ENCODE results near the gene ZNF649. TPM values are rescaled to one million over a fixed set of nuclear protein-coding genes. Genes with fewer than 3 reads are reported as not detected.

The ZNF649 gene
- total RNA-seq, 4 donors from 2014 or later = 10.1 to 16.0 (median 12.9) TPM

DNA sequence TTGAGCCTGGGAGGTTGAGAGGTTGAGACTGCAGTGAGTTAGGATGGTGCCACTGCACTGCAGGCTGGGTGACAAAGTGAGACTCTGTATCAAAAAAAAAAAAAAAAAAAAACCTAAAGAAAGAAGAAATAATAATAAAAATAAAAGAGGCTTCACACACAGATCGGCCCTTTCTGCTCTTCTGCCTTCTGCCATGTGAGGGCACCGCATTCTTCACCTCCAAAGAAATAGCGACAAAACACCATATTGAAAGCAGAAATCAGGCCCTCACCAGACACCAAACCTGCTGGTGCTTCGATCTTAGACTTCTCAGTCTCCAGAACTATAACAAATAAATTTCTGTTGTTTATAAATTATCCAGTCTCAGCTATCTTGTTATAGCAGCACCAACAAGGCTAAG is 3.0 kb downstream of the ZNF649 start:
- 83 to 91% methylated on average over 4 of the region's 4 CpGs for WGBS, 2 donors (ENCODE audit: low coverage in 1 of 2)
- TF ChIP-seq POLR2AphosphoS5 (IDR thresholded peaks at IDR 0.05) = no peak
- no peak for TF ChIP-seq POLR2A (IDR thresholded peaks at IDR 0.05)
- TF ChIP-seq EP300 (IDR thresholded peaks at IDR 0.05) = no peak
- TF ChIP-seq, protein P1, sequence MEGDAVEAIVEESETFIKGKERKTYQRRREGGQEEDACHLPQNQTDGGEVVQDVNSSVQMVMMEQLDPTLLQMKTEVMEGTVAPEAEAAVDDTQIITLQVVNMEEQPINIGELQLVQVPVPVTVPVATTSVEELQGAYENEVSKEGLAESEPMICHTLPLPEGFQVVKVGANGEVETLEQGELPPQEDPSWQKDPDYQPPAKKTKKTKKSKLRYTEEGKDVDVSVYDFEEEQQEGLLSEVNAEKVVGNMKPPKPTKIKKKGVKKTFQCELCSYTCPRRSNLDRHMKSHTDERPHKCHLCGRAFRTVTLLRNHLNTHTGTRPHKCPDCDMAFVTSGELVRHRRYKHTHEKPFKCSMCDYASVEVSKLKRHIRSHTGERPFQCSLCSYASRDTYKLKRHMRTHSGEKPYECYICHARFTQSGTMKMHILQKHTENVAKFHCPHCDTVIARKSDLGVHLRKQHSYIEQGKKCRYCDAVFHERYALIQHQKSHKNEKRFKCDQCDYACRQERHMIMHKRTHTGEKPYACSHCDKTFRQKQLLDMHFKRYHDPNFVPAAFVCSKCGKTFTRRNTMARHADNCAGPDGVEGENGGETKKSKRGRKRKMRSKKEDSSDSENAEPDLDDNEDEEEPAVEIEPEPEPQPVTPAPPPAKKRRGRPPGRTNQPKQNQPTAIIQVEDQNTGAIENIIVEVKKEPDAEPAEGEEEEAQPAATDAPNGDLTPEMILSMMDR (IDR thresholded peaks at IDR 0.05) = no peak
- H3K9me3 ChIP-seq = peaks cover 0 to 36% (median 0%) of the 10 kb centered on the region in 3 donors
- no peak for ATAC-seq
- H3K4me1 ChIP-seq = peaks cover 0 to 16% (median 0%) of the 10 kb centered on the region in 3 donors
- peaks cover 7 to 55% of the 10 kb centered on the region in 2 donors for H3K36me3 ChIP-seq
- H3K27me3 ChIP-seq = peaks cover 9% of the 10 kb centered on the region
- no peak overlapping the region for H3K4me3 ChIP-seq
- no peak overlapping the region for H3K27ac ChIP-seq

DNA sequence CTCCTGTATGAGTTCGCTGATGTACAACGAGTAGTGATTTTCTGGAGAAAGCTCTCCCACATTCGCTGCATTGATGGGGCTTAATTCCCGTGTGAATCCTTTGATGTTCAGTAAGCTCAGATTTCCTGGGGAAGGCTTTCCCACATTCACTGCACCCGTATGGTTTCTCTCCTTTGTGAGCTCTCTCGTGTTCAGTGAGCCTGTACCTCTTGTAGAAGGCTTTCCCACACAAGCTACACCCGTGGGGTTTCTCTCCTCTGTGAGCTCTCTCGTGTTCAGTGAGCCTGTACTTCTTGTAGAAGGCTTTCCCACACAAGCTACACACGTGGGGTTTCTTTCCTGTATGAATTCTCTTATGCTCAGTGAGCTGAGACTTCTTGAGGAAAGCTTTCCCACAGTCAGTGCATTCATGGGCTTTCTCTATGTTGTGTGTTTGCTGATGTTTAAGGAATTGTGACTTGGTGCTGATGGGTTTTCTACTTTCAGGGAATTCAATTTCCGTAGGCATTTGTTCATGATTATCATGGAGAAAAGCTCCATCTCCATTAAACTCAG is 13.5 kb downstream of the ZNF649 start:
- Histone ChIP-seq H3K9me3 (peaks cover 0 to 79% (median 14%) of the 10 kb centered on the region in 3 donors), H3K4me3 (no peak overlapping the region), H3K27ac (no peak overlapping the region), H3K27me3 (no peaks in the 10 kb centered on the region), H3K4me1 (peaks cover 0 to 9% (median 0%) of the 10 kb centered on the region in 3 donors), H3K36me3 (peaks cover 24 to 78% of the 10 kb centered on the region in 2 donors)
- no peak for ATAC-seq
- TF ChIP-seq POLR2A (IDR thresholded peaks at IDR 0.05) = no peak
- TF ChIP-seq, protein P1 (IDR thresholded peaks at IDR 0.05) = no peak
- TF ChIP-seq POLR2AphosphoS5 (IDR thresholded peaks at IDR 0.05) = no peak
- no peak for TF ChIP-seq EP300 (IDR thresholded peaks at IDR 0.05)
- WGBS, 2 donors (ENCODE audit: low coverage in 1 of 2) = 92 to 96% methylated on average over 7 to 10 of the region's 10 CpGs

DNA sequence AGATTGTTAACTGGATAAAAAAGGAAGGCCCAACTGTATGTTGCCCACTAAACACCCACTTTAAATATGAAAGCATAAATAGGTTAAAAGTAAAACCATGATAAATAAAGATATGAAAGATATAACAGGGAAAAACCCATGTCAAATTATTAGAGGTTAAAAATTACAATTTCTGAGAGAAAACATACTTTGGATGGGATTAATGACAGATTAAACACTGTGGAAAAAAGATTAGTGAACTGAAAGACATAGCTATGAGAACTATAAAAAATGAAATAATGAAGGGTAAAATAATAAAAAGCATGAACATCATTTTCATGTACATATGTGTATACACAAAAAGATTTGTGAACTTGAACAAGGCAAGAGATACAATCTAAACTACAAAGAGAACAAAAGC is 14.9 kb downstream of the ZNF649 start:
- Histone ChIP-seq H3K27ac (no peak overlapping the region), H3K4me1 (peaks cover 0 to 10% (median 0%) of the 10 kb centered on the region in 3 donors), H3K4me3 (no peak overlapping the region), H3K9me3 (peaks cover 0 to 69% (median 14%) of the 10 kb centered on the region in 3 donors), H3K36me3 (peaks cover 19 to 65% of the 10 kb centered on the region in 2 donors), H3K27me3 (no peaks in the 10 kb centered on the region)
- ATAC-seq = no peak
- TF ChIP-seq POLR2AphosphoS5 (IDR thresholded peaks at IDR 0.05) (no peak), EP300 (IDR thresholded peaks at IDR 0.05) (no peak)
- TF ChIP-seq, protein P1 (IDR thresholded peaks at IDR 0.05) = no peak

DNA sequence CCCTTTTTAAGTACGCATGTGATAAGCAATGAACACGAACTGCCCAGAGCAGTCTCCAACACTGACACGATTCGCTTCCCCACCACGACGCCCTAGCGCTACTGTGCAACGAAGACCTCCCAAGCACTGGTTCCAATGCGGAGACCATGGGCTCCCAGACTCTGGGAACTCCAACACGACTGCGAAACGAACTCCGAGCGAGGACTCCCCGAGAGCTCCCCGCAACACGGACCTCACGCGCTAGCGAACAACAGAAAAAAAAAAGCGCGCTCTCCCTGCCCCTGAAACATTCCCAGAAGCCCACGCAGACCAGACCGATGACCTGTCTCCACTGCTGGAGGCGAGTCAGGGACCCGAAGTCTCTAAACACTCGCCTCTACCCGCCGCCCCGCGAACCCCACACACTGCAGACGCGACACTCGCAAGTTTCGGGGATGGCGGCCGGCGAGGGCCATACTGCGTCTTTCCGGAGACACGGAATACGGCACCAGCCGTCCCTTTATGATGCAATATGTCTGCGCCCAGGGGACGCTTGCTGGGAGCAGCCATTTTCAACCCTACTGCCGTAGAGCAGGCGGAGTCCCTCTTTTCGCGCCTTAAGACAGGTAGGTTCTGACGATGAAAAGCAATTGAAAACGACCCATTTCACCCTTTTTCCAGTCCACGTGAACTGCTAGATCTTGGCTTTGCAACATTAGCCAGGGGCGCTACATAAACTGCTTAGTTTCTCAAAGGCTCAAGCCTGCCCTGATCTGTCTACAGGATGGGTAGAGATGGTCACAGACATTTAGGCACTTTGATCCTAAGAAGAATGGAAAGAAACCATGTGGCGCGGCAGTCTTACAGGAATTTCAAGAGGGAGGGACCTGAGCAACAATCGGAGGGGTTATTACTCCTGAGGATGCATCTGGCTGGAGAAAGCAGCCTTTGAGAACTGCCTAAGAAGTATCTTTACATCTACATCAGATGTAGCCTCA is 17.0 kb downstream of the ZNF649 start, which contains the start of gene ZNF577:
Gene ZNF577, minus strand, starts transcription at position 430 of the 977 bp plus-strand sequence. CDS start 7,569 bp downstream, outside the sequence.
- Histone ChIP-seq H3K27ac (peak within 1 kb of the TSS; percentile 58 to 85 (median 78)), H3K4me3 (peak within 1 kb of the TSS; percentile 61 to 90), H3K9me3 (peaks cover 0 to 48% (median 14%) of the 10 kb centered on the region in 3 donors), H3K4me1 (peaks cover 0 to 10% (median 0%) of the 10 kb centered on the region in 3 donors), H3K27me3 (no peaks in the 10 kb centered on the region), H3K36me3 (peaks cover 9 to 44% of the 10 kb centered on the region in 2 donors)
- peak; percentile 94 for ATAC-seq
- WGBS, 2 donors (ENCODE audit: low coverage in 1 of 2) = 0 to 7% methylated on average over 19 to 20 of the region's 56 CpGs
- TF ChIP-seq POLR2A (IDR thresholded peaks at IDR 0.05) (peak in 1 of 2 donors; percentile 16), POLR2AphosphoS5 (IDR thresholded peaks at IDR 0.05) (peak; percentile 96), EP300 (IDR thresholded peaks at IDR 0.05) (no peak)
- TF ChIP-seq, protein P1 (IDR thresholded peaks at IDR 0.05) = no peak
